A673 (cell line): ENCODE measurements around the gene KRTAP10-5. TPM values are rescaled to one million over a fixed set of nuclear protein-coding genes. Genes with fewer than 3 reads are reported as not detected.
"Not testable (repeated sequence)": the region's sequence is repeated elsewhere in the genome, so short reads cannot be mapped to it uniquely, and the experiment has no call there.

ENCODE experiments used
- BruUV-seq: library from RNA; stranded (reverse); fragments of 400-500 nt; replicated peaks from 2 replicates; lab custom pipeline; 2021; lab: Mats Ljungman, UMichigan
- CTCF ChIA-PET: fragments of 300-600 bp; sonication (Branson Sonifier 250); formaldehyde crosslinking; loops from one replicate; lab custom pipeline; 2022; ENCODE audit warnings: antibody characterized with exemption; lab: Charles Lee
- POLR2A ChIA-PET: fragments of 300-600 bp; sonication (Branson Sonifier 250); formaldehyde crosslinking; loops from one replicate; lab custom pipeline; 2022; ENCODE audit warnings: antibody characterized with exemption; ENCODE audit not compliant: low non-redundant PET; lab: Charles Lee
- DNase-seq: peaks from one replicate; pipeline ENCODE4 v3.0.0-alpha.2; 2015; ENCODE audit warnings: low spot score
- H3K27ac ChIP-seq: fragments of 200-600 bp; sonication (generic); 2 replicates; pipeline ENCODE4 v1.5.1; 2016; ENCODE audit warnings: mixed run types, low read depth, mild to moderate bottlenecking, mixed read lengths, antibody characterized with exemption, low read length; ENCODE audit not compliant: poor library complexity, severe bottlenecking
- H3K27me3 ChIP-seq: fragments of 200-600 bp; sonication (generic); replicated peaks from 2 replicates; pipeline ENCODE4 v1.6.1; 2017; ENCODE audit warnings: mixed run types, low read depth, mild to moderate bottlenecking, mixed read lengths, antibody characterized with exemption, low read length; ENCODE audit not compliant: insufficient read depth, poor library complexity
- H3K36me3 ChIP-seq: fragments of 200-600 bp; sonication (generic); 2 replicates; pipeline ENCODE4 v1.6.1; 2016; ENCODE audit warnings: mixed run types, mild to moderate bottlenecking, mixed read lengths, antibody characterized with exemption, low read length; ENCODE audit not compliant: insufficient read depth, poor library complexity, severe bottlenecking
- H3K4me1 ChIP-seq: fragments of 200-600 bp; sonication (generic); 2 replicates; pipeline ENCODE4 v1.6.1; 2017; ENCODE audit warnings: mixed run types, mild to moderate bottlenecking, mixed read lengths, antibody characterized with exemption, low read length; ENCODE audit not compliant: insufficient read depth, poor library complexity, severe bottlenecking
- H3K4me3 ChIP-seq: fragments of 200-600 bp; sonication (generic); 2 replicates; pipeline ENCODE4 v1.5.1; 2016; ENCODE audit warnings: low read depth, mixed run types, mild to moderate bottlenecking, mixed read lengths, low read length; ENCODE audit not compliant: poor library complexity, severe bottlenecking
- H3K9me3 ChIP-seq: fragments of 200-600 bp; sonication (generic); 2 replicates; pipeline ENCODE4 v1.6.1; 2016; ENCODE audit warnings: mixed run types, low read depth, mild to moderate bottlenecking, mixed read lengths, antibody characterized with exemption, low read length; ENCODE audit not compliant: poor library complexity, severe bottlenecking
- CTCF ChIP-seq: fragments of 300-800, 200-600 bp; sonication (generic); conservative IDR thresholded peaks from 2 replicates; pipeline ENCODE4 v1.5.1; 2017; ENCODE audit warnings: low read depth, mild to moderate bottlenecking, antibody characterized with exemption, low read length, moderate library complexity, mixed read lengths
- EZH2 ChIP-seq: fragments of 200-600 bp; sonication (generic); IDR thresholded peaks from 2 replicates; pipeline ENCODE4 v1.6.1; 2017; ENCODE audit warnings: borderline replicate concordance, low read depth, mild to moderate bottlenecking, mixed read lengths, antibody characterized with exemption, low read length; ENCODE audit not compliant: poor library complexity, severe bottlenecking
- intact Hi-C: fragments of 100-400 bp; cut with micrococcal nuclease; formaldehyde crosslinking; loops from one replicate; pipeline ENCODE4 v1.10.0; 2022; ENCODE audit not compliant: unreplicated experiment
- total RNA-seq: library from RNA; stranded (reverse); gene quantifications from 2 replicates; pipeline ENCODE4 v1.2.3, GENCODE V29; 2021

KRTAP10-5 gene
- total RNA-seq, 1 experiment from 2014 or later = not detected

- DNase-seq = no peak
- H3K4me3 ChIP-seq = no peak overlapping the region
- no peaks in the 10 kb centered on the region for H3K36me3 ChIP-seq
- intact Hi-C loops = no loop called here
- no peaks in the 10 kb centered on the region for H3K27me3 ChIP-seq
- CTCF ChIA-PET = no interaction called here
- POLR2A ChIA-PET = no interaction called here
- no peak overlapping the region for H3K27ac ChIP-seq
- TF ChIP-seq EZH2 (no peak), CTCF (no peak)
- H3K9me3 ChIP-seq = no peaks in the 10 kb centered on the region
- BruUV-seq = no TSS peak
- H3K4me1 ChIP-seq = no peaks in the 10 kb centered on the region
Measured at GRCh38 chr21:44564099-44564498, 16.3 kb downstream of the KRTAP10-5 start.

GRCh38 chr21:44558695-44559094 lies 21.7 kb downstream of the KRTAP10-5 start, which contains the start of gene KRTAP10-3:
TSS of gene KRTAP10-3 (minus strand) at chr21:44558795. CDS start at chr21:44558715, 80 bp downstream.
- no peaks in the 10 kb centered on the region for H3K36me3 ChIP-seq
- ChIA-PET CTCF (no interaction called here), POLR2A (no interaction called here)
- no peaks in the 10 kb centered on the region for H3K9me3 ChIP-seq
- DNase-seq = no peak
- intact Hi-C loops = no loop called here
- no peaks in the 10 kb centered on the region for H3K4me1 ChIP-seq
- no peaks in the 10 kb centered on the region for H3K27me3 ChIP-seq
- no peak within 1 kb of the TSS for H3K4me3 ChIP-seq
- TF ChIP-seq CTCF = no peak
- no peak within 1 kb of the TSS for H3K27ac ChIP-seq
- no TSS peak for BruUV-seq

GRCh38 chr21:44558329-44558675 lies 22.1 kb downstream of the KRTAP10-5 start:
- intact Hi-C loops, H3K4me1 ChIP-seq, CTCF ChIA-PET, H3K36me3 ChIP-seq, BruUV-seq, H3K27ac ChIP-seq, H3K27me3 ChIP-seq, POLR2A ChIA-PET, H3K9me3 ChIP-seq, H3K4me3 ChIP-seq, DNase-seq: not testable (repeated sequence)

GRCh38 chr21:44557491-44558328 lies 22.7 kb downstream of the KRTAP10-5 start:
- DNase-seq = no peak
- Histone ChIP-seq H3K9me3 (no peaks in the 10 kb centered on the region), H3K4me3 (no peak overlapping the region), H3K27ac (no peak overlapping the region), H3K27me3 (no peaks in the 10 kb centered on the region), H3K4me1 (no peaks in the 10 kb centered on the region), H3K36me3 (no peaks in the 10 kb centered on the region)
- ChIA-PET POLR2A (no interaction called here), CTCF (no interaction called here)
- intact Hi-C loops = no loop called here
- no TSS peak for BruUV-seq
- TF ChIP-seq EZH2 (no peak), CTCF (no peak)
